MM.1S (cell line): ENCODE data around the gene C12orf50.

Experiments used
- DNase-seq: peaks from one replicate; pipeline ENCODE4 v3.0.0-alpha.2; 2015
- H2AFZ ChIP-seq: fragments of 300-600 bp; sonication (generic); 2 replicates; pipeline ENCODE4 v1.6.0; 2016; ENCODE audit warnings: antibody characterized with exemption, low read length
- H3F3A ChIP-seq: fragments of 300-600 bp; sonication (generic); 2 replicates; pipeline ENCODE4 v1.6.1; 2016; ENCODE audit warnings: mild to moderate bottlenecking, antibody characterized with exemption, low read length, moderate library complexity, mixed read lengths; ENCODE audit not compliant: insufficient read depth
- H3K27ac ChIP-seq: fragments of 300-600 bp; sonication (generic); 2 replicates; pipeline ENCODE4 v1.5.1; 2016; ENCODE audit warnings: mild to moderate bottlenecking, low read length
- H3K27me3 ChIP-seq: fragments of 300-600 bp; sonication (generic); replicated peaks from 2 replicates; pipeline ENCODE4 v1.6.0; 2016; ENCODE audit warnings: low read length; ENCODE audit not compliant: insufficient read depth
- H3K36me3 ChIP-seq: fragments of 300-600 bp; sonication (generic); replicated peaks from 2 replicates; pipeline ENCODE4 v1.6.1; 2016; ENCODE audit warnings: mild to moderate bottlenecking, low read length, mixed read lengths; ENCODE audit not compliant: insufficient read depth
- H3K4me1 ChIP-seq: fragments of 300-600 bp; sonication (generic); 2 replicates; pipeline ENCODE4 v1.6.1; 2016; ENCODE audit warnings: low read length, mixed read lengths
- H3K4me2 ChIP-seq: fragments of 300-600 bp; sonication (generic); 2 replicates; pipeline ENCODE4 v1.6.0; 2016; ENCODE audit warnings: low read depth, low read length
- H3K4me3 ChIP-seq: fragments of 300-600 bp; sonication (generic); 2 replicates; pipeline ENCODE4 v1.5.1; 2016; ENCODE audit warnings: low read length, mixed read lengths
- H3K79me2 ChIP-seq: fragments of 300-600 bp; sonication (generic); 2 replicates; pipeline ENCODE4 v1.6.1; 2016; ENCODE audit warnings: mixed run types, low read length, mixed read lengths
- H3K9ac ChIP-seq: fragments of 300-600 bp; sonication (generic); 2 replicates; pipeline ENCODE4 v1.6.1; 2016; ENCODE audit warnings: low read length, mixed read lengths
- H3K9me2 ChIP-seq: fragments of 300-600 bp; sonication (generic); replicated peaks from 2 replicates; pipeline ENCODE4 v1.6.1; 2016; ENCODE audit warnings: mild to moderate bottlenecking, low read length, mixed read lengths; ENCODE audit not compliant: insufficient read depth
- H3K9me3 ChIP-seq: fragments of 300-600 bp; sonication (generic); replicated peaks from 2 replicates; pipeline ENCODE4 v1.6.1; 2016; ENCODE audit warnings: mild to moderate bottlenecking, low read length, mixed read lengths; ENCODE audit not compliant: insufficient read depth
- H4K20me1 ChIP-seq: fragments of 300-600 bp; sonication (generic); 2 replicates; pipeline ENCODE4 v1.6.1; 2016; ENCODE audit warnings: mild to moderate bottlenecking, low read length, moderate library complexity, mixed read lengths; ENCODE audit not compliant: insufficient read depth
- CTCF ChIP-seq: fragments of 300-600 bp; sonication (generic); IDR thresholded peaks from 2 replicates; pipeline ENCODE4 v1.5.1; 2016; ENCODE audit warnings: antibody characterized with exemption, low read length, mixed read lengths
- EZH2 ChIP-seq: fragments of 300-600 bp; sonication (generic); optimal IDR thresholded peaks from 2 replicates; pipeline ENCODE3; 2017; ENCODE audit warnings: low read depth, mild to moderate bottlenecking, antibody characterized with exemption, low read length, mixed read lengths
- EZH2phosphoT487 ChIP-seq: fragments of 300-600 bp; sonication (generic); IDR thresholded peaks from 2 replicates; pipeline ENCODE4 v1.6.1; 2018; ENCODE audit warnings: antibody characterized with exemption, low read length

The C12orf50 gene

DNA sequence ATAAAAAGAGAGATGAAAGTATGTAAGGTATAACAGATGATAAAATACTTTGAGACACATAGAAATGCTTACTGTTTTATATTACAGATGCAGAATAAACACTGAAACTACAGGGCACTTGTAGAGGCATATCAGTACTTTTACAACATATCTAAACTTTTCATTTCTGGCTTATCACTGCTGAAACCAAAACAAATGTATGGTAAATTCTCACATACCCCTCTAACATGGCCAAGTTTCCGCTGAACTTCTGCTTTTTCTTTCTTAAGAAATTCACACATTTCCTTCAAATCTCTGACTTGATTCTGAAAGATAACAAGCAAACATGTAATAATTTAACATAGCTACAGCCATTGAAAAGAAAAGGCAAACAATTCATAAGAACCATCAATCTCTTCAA lies 33.3 kb upstream of the C12orf50 start:
- Histone ChIP-seq H3K4me1 (0 out of 2 replicates have a peak, but pooled peaks cover 4% of the 10 kb centered on the region), H3K4me3 (no peak overlapping the region), H3K4me2 (no peak overlapping the region), H2AFZ (no peak overlapping the region), H3K27ac (no peak overlapping the region), H3K27me3 (no peaks in the 10 kb centered on the region), H3K9me3 (no peaks in the 10 kb centered on the region), H3K9me2 (no peaks in the 10 kb centered on the region), H4K20me1 (no peaks in the 10 kb centered on the region), H3F3A (no peaks in the 10 kb centered on the region), H3K36me3 (no peaks in the 10 kb centered on the region; the same call in 1 of the 2 replicates), H3K79me2 (no peaks in the 10 kb centered on the region), H3K9ac (no peak overlapping the region)
- TF ChIP-seq EZH2phosphoT487 = no peak
- TF ChIP-seq CTCF = no peak
- TF ChIP-seq EZH2 = no peak
- DNase-seq = no peak

DNA sequence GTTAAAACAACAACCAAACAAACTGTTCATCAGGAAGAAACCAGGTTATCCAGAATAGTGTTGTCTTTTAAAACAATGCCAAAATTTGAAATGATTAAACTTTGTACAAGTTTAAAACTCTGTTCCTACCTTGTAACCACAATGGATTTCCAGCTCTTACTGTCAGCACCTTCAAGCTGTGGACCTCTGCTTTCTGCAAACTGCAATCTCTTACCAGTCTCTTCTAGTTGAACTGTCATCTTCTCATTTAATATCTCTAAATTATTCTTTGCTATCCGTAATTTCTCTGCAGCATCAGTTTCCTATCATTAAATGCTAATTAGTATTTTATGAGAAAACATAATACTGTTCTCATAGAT lies 29.5 kb upstream of the C12orf50 start:
- TF ChIP-seq EZH2phosphoT487 = no peak
- no peak for TF ChIP-seq CTCF
- no peak for TF ChIP-seq EZH2
- H3K4me2 ChIP-seq = no peak overlapping the region
- no peaks in the 10 kb centered on the region for H3K9me3 ChIP-seq
- H3K79me2 ChIP-seq = no peaks in the 10 kb centered on the region
- H3K4me3 ChIP-seq = no peak overlapping the region
- H3K9ac ChIP-seq = no peak overlapping the region
- H3K4me1 ChIP-seq = 0 out of 2 replicates have a peak, but pooled peaks cover 4% of the 10 kb centered on the region
- H3K27me3 ChIP-seq = no peaks in the 10 kb centered on the region
- H3K9me2 ChIP-seq = no peaks in the 10 kb centered on the region
- no peaks in the 10 kb centered on the region for H4K20me1 ChIP-seq
- no peak for DNase-seq
- no peaks in the 10 kb centered on the region; the same call in 1 of the 2 replicates for H3K36me3 ChIP-seq
- no peak overlapping the region for H3K27ac ChIP-seq
- no peak overlapping the region for H2AFZ ChIP-seq
- no peaks in the 10 kb centered on the region for H3F3A ChIP-seq

- H3K79me2 ChIP-seq = no peaks in the 10 kb centered on the region
- no peaks in the 10 kb centered on the region for H3K4me1 ChIP-seq
- no peak for DNase-seq
- H3K9me2 ChIP-seq = no peaks in the 10 kb centered on the region
- no peak overlapping the region for H3K27ac ChIP-seq
- H3K9ac ChIP-seq = no peak overlapping the region
- no peaks in the 10 kb centered on the region for H4K20me1 ChIP-seq
- no peaks in the 10 kb centered on the region for H3K27me3 ChIP-seq
- H3K36me3 ChIP-seq = no peaks in the 10 kb centered on the region; the same call in 1 of the 2 replicates
- no peaks in the 10 kb centered on the region for H3K9me3 ChIP-seq
- no peak overlapping the region for H3K4me3 ChIP-seq
- H3F3A ChIP-seq = no peaks in the 10 kb centered on the region
- no peak for TF ChIP-seq EZH2phosphoT487
- TF ChIP-seq CTCF = no peak
- TF ChIP-seq EZH2 = no peak
- H2AFZ ChIP-seq = no peak overlapping the region
- no peak overlapping the region for H3K4me2 ChIP-seq
Observed at GRCh38 chr12:88057994-88058718, 29.0 kb upstream of the C12orf50 start.
